Ishikawa (cell line): Measurements from ENCODE around the gene NTNG2.

Experiments
- FOXM1 ChIP-seq: IDR thresholded peaks from 2 replicates; pipeline ENCODE4 v1.6.1; 2012; ENCODE audit warnings: low read depth, borderline replicate concordance
- TAF1 ChIP-seq: IDR thresholded peaks from 2 replicates; pipeline ENCODE4 v1.6.1; 2012; ENCODE audit warnings: low read depth, mild to moderate bottlenecking
- TF ChIP-seq, protein P1 (sequence below): IDR thresholded peaks from 2 replicates; pipeline ENCODE4 v1.6.1; 2012

DNA sequence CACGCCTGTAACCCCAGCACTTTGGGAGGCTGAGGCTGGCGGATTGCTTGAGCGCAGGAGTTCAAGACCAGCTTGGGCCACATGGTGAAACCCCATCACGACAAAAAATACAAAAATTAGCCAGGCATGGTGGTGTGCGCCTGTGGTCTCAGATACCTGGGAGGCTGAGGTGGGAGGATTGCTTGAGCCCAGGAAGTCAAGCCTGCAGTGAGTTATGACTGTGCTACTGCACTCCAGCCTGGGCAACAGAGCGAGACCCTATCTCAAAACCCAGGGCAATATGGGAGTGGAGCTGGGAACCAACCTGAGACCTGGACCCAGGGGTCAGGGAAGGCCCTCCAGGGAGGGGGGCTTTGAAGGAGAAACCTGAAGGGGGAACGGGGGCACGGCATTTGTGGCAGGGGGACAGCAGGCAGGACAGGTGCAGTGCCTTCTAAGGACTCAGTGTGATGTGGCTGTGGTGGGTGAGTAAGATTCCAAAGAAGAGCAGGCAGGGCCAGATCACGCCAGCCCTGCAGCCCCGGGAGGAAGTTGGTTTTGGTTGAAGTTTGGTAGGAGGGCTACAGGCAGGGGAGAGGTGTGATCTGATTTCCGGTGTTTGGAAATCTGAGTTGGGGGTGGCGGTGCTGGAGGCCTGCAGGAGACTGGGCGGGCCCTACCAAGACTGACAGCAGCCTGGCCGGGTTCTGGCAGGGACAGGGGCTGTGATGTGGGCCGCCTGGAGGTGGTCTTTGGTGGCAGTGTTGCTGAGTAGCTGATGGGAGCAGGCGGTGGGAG is 46.2 kb downstream of the NTNG2 start:
- TF ChIP-seq FOXM1, result no peak
- TF ChIP-seq, protein P1, sequence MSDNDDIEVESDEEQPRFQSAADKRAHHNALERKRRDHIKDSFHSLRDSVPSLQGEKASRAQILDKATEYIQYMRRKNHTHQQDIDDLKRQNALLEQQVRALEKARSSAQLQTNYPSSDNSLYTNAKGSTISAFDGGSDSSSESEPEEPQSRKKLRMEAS, result no peak
- no peak for TF ChIP-seq TAF1
